Left forelimb (tissue), 1 donor: ENCODE measurements around the gene DYSF.
A peak's percentile ranks its signal among the peaks of the same experiment; 100 is the strongest.

ENCODE experiments used
- DNase-seq: peaks from one replicate; pipeline ENCODE4 v3.0.0-alpha.2; 2018; ENCODE audit warnings: low spot score

DYSF gene

GRCh38 chr2:71614976-71615766 is 161.8 kb downstream of the DYSF start:
- DNase-seq = peak; percentile 76

GRCh38 chr2:71615767-71616730 is 162.7 kb downstream of the DYSF start:
- peak; percentile 62 for DNase-seq

- DNase-seq = peak; percentile 18
Measured at GRCh38 chr2:71617266-71617665, 163.9 kb downstream of the DYSF start.

GRCh38 chr2:71618327-71619113 is 165.2 kb downstream of the DYSF start:
- peak; percentile 66 for DNase-seq

- DNase-seq = peak; percentile 48
Measured at GRCh38 chr2:71619230-71619741, 165.9 kb downstream of the DYSF start.

- DNase-seq = peak; percentile 49
Measured at GRCh38 chr2:71620116-71620515, 166.8 kb downstream of the DYSF start.

- DNase-seq = peak; percentile 55
Measured at GRCh38 chr2:71620851-71621251, 167.5 kb downstream of the DYSF start.

- DNase-seq = no peak
Measured at GRCh38 chr2:71629273-71629672, 175.9 kb downstream of the DYSF start.

GRCh38 chr2:71629771-71630453 is 176.6 kb downstream of the DYSF start:
- no peak for DNase-seq

GRCh38 chr2:71630454-71631328 is 177.3 kb downstream of the DYSF start:
- DNase-seq = no peak

- peak; percentile 61 for DNase-seq
Measured at GRCh38 chr2:71631411-71631931, 178.1 kb downstream of the DYSF start.

GRCh38 chr2:71633086-71633485 is 179.7 kb downstream of the DYSF start:
- no peak for DNase-seq

GRCh38 chr2:71634567-71634966 is 181.2 kb downstream of the DYSF start:
- no peak for DNase-seq

GRCh38 chr2:71635798-71636197 is 182.4 kb downstream of the DYSF start:
- no peak for DNase-seq

GRCh38 chr2:71637168-71637567 is 183.8 kb downstream of the DYSF start:
- no peak for DNase-seq

- DNase-seq = no peak
Measured at GRCh38 chr2:71637736-71638135, 184.4 kb downstream of the DYSF start.

GRCh38 chr2:71639735-71640134 is 186.4 kb downstream of the DYSF start:
- no peak for DNase-seq

GRCh38 chr2:71640489-71640888 is 187.1 kb downstream of the DYSF start:
- no peak for DNase-seq

GRCh38 chr2:71643674-71644357 is 190.5 kb downstream of the DYSF start:
- DNase-seq = no peak
